ENCODE data around the gene AIFM2. TPM values are rescaled to one million over a fixed set of nuclear protein-coding genes. Genes with fewer than 3 reads are reported as not detected.
"Not testable (repeated sequence)": the region's sequence is repeated elsewhere in the genome, so short reads cannot be mapped to it uniquely, and the experiment has no call there.

AIFM2 gene
- total RNA-seq, 1 experiment from 2014 or later = 19.2 TPM

- DNase-seq (ENCODE audit: low spot score) = no peak
Observed at GRCh38 chr10:70096016-70096704, 36.5 kb downstream of the AIFM2 start.

GRCh38 chr10:70094250-70094649 lies 38.4 kb downstream of the AIFM2 start:
- DNase-seq (ENCODE audit: low spot score) = no peak

- DNase-seq (ENCODE audit: low spot score) = no peak
Observed at GRCh38 chr10:70093335-70093944, 39.2 kb downstream of the AIFM2 start.

GRCh38 chr10:70092389-70092718 lies 40.3 kb downstream of the AIFM2 start:
- DNase-seq (ENCODE audit: low spot score) = no peak

- peak; percentile 43 for DNase-seq (ENCODE audit: low spot score)
Observed at GRCh38 chr10:70090951-70091350, 41.7 kb downstream of the AIFM2 start.

- no peak for DNase-seq (ENCODE audit: low spot score)
Observed at GRCh38 chr10:70090013-70090412, 42.6 kb downstream of the AIFM2 start.

GRCh38 chr10:70088308-70088698 lies 44.3 kb downstream of the AIFM2 start:
- no peak for DNase-seq (ENCODE audit: low spot score)

- no peak for DNase-seq (ENCODE audit: low spot score)
Observed at GRCh38 chr10:70087616-70088307, 44.9 kb downstream of the AIFM2 start.

- no peak for DNase-seq (ENCODE audit: low spot score)
Observed at GRCh38 chr10:70085975-70086613, 46.5 kb downstream of the AIFM2 start.

GRCh38 chr10:70084189-70084588 lies 48.4 kb downstream of the AIFM2 start:
- peak; percentile 38 for DNase-seq (ENCODE audit: low spot score)

GRCh38 chr10:70080789-70081188 lies 51.8 kb downstream of the AIFM2 start:
- DNase-seq (ENCODE audit: low spot score) = not testable (repeated sequence)

- no peak for DNase-seq (ENCODE audit: low spot score)
Observed at GRCh38 chr10:70078937-70079336, 53.7 kb downstream of the AIFM2 start.

GRCh38 chr10:70078329-70078728 lies 54.3 kb downstream of the AIFM2 start:
- no peak for DNase-seq (ENCODE audit: low spot score)

GRCh38 chr10:70074971-70075370 lies 57.7 kb downstream of the AIFM2 start:
- DNase-seq (ENCODE audit: low spot score) = no peak

GRCh38 chr10:70074165-70074564 lies 58.5 kb downstream of the AIFM2 start:
- no peak for DNase-seq (ENCODE audit: low spot score)

- DNase-seq (ENCODE audit: low spot score) = no peak
Observed at GRCh38 chr10:70070834-70071233, 61.8 kb downstream of the AIFM2 start.

- no peak for DNase-seq (ENCODE audit: low spot score)
Observed at GRCh38 chr10:70069346-70069745, 63.3 kb downstream of the AIFM2 start.

GRCh38 chr10:70068925-70069324 lies 63.7 kb downstream of the AIFM2 start:
- DNase-seq (ENCODE audit: low spot score) = no peak

- no peak for DNase-seq (ENCODE audit: low spot score)
Observed at GRCh38 chr10:70067586-70067985, 65.0 kb downstream of the AIFM2 start.

- no peak for DNase-seq (ENCODE audit: low spot score)
Observed at GRCh38 chr10:70066190-70066589, 66.4 kb downstream of the AIFM2 start.

- DNase-seq (ENCODE audit: low spot score) = no peak
Observed at GRCh38 chr10:70064486-70064885, 68.1 kb downstream of the AIFM2 start.

GRCh38 chr10:70063418-70064098 lies 69.1 kb downstream of the AIFM2 start:
- no peak for DNase-seq (ENCODE audit: low spot score)

All from HT-29 (cell line).